Left lobe of liver (tissue), 2 donors: ENCODE data around the gene KLF7. TPM values are rescaled to one million over a fixed set of nuclear protein-coding genes. Genes with fewer than 3 reads are reported as not detected.
"Not testable (repeated sequence)": the region's sequence is repeated elsewhere in the genome, so short reads cannot be mapped to it uniquely, and the experiment has no call there.

Experiments
- ATAC-seq: fragments of 200-7000 bp; cut with Tn5 transposase; one replicate; pipeline ENCODE4 v1.9.1; 2020; ENCODE audit warnings: mild to moderate bottlenecking, moderate library complexity
- DNase-seq: peaks from one replicate; pipeline ENCODE4 v3.0.0-alpha.2; 2020; ENCODE audit warnings: low spot score
- total RNA-seq: library from RNA; stranded (reverse); gene quantifications from one replicate; pipeline ENCODE4 v1.2.1, GENCODE V29; 2021
- donor health status: DM: no; HTN: no; CAD: no; lungs with moderate emphysema.
- donor health status: DM: no; HTN: yes; CAD: no.

The KLF7 gene
- total RNA-seq, 1 donor from 2014 or later = 9.7 TPM

DNA sequence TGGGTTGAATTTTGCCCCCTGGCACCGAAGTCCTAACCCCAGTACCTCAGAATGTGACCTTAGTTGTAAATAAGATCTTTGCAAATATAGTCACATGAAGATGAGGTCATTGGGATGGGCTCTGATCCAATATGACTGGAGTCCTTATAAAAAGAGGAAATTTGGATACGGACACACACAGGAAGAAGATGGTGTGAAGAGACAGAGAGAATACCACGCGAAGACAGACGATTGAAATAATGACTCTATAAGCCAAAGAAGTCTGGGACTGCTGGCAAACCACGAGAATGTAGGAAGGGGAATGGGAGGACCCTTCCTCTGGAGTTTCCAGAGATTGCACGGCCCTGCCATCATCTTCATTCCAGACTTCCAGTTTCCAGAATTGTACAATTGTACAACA, 127.9 kb downstream of the KLF7 start:
- DNase-seq (no peak), ATAC-seq (no peak)

DNA sequence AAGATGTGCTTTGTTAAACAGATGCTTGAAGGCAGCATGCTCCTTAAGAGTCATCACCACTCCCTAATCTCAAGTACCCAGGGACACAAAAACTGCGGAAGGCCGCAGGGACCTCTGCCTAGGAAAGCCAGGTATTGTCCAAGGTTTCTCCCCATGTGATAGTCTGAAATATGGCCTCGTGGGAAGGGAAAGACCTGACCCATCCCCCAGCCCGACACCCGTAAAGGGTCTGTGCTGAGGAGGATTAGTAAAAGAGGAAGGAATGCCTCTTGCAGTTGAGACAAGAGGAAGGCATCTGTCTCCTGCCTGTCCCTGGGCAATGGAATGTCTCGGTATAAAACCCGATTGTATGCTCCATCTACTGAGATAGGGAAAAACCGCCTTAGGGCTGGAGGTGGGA, 128.7 kb downstream of the KLF7 start:
- ATAC-seq, DNase-seq: not testable (repeated sequence)

DNA sequence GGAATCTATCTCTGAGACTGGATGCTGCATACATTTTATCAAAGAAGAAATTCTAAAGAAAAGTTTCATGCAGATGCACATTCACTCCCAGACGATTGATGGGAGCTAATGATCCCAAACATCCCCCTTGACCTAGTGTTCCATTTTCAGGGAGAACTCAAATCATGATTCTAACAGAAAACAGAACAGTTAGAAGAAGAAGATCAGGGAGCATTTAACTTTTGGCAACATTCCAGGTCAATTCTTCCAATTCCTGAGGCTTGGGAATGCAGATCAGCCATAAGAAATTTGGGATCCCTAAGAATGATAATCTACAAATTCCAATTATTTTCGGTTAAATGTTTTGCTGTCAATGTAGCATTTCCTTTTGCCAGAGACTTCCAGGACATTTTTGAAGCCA, 129.9 kb downstream of the KLF7 start:
- no peak for DNase-seq
- no peak for ATAC-seq

DNA sequence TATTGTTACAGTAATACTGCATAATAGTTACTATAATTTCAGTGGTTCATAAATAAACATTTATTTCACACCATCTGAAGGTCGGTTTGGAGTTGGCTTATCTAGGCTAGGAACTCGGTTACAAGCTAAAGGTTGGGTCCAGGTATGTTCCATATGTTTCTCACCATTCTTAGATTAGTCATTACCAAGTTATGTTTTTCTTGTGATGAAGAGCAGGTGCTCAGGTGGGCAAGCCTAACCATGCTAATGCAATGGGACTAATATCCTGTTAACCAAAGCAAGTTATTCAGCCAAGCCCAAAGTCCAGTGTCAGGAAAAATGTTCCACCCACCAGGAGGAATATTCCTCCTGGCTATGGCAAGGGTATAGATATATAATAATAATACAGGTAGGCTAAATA, 133.3 kb downstream of the KLF7 start:
- no peak for ATAC-seq
- no peak for DNase-seq

Other genes starting within 250 kb of the KLF7 start
- gene CPO, start 226.4 kb downstream of the KLF7 start, total RNA-seq = 0.38 TPM